WI38 (cell line): ENCODE data around the gene ARHGAP23.

Experiments
- H3K4me3 ChIP-seq: 2 replicates; pipeline ENCODE4 v1.5.1; 2011; ENCODE audit warnings: low read depth, mild to moderate bottlenecking, control low read depth, low read length
- TF ChIP-seq, protein P1 (sequence below): IDR thresholded peaks from 2 replicates; pipeline ENCODE4 v1.5.1; 2012; ENCODE audit warnings: low read depth, mild to moderate bottlenecking, control low read depth, low read length

Gene ARHGAP23

GRCh38 chr17:38456031-38456815 is 28.0 kb downstream of the ARHGAP23 start:
- H3K4me3 ChIP-seq: no peak overlapping the region
- TF ChIP-seq, protein P1, sequence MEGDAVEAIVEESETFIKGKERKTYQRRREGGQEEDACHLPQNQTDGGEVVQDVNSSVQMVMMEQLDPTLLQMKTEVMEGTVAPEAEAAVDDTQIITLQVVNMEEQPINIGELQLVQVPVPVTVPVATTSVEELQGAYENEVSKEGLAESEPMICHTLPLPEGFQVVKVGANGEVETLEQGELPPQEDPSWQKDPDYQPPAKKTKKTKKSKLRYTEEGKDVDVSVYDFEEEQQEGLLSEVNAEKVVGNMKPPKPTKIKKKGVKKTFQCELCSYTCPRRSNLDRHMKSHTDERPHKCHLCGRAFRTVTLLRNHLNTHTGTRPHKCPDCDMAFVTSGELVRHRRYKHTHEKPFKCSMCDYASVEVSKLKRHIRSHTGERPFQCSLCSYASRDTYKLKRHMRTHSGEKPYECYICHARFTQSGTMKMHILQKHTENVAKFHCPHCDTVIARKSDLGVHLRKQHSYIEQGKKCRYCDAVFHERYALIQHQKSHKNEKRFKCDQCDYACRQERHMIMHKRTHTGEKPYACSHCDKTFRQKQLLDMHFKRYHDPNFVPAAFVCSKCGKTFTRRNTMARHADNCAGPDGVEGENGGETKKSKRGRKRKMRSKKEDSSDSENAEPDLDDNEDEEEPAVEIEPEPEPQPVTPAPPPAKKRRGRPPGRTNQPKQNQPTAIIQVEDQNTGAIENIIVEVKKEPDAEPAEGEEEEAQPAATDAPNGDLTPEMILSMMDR: no peak

DNA sequence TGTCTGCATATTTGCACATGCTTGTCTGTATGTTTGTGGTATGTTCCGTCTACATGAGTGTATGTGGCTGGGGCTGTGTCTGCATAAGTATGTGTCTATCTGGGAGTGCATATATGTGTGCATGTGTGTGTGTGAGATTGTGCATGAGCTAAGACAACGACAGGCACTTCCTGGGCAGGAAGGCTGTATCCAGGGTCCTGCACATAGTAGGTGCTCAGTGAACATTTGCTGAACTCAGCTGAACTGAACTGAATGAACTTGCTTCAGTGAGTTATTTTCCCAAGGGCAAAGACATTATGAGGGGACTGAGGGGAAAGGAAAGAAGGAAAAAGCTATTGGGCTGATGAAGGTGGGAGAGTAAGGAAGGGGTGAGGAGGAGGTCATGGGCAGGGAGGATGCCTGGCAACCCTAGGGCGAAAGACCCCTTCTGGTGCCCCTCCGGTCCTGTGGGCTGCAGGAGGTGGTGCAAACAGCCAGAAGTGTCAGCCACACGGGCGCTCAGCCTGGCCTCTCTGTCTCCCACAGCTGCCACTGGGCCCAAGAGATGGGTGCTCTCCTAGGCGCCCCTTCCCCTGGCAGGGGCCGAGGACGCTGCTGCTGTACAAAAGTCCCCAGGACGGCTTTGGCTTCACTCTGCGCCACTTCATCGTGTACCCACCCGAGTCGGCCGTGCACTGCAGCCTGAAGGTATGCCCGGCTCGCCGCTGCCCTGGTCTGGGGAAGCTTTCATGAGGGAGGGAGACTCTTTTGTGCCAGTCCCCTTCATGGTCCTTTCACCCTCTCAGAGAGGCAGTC is 29.5 kb downstream of the ARHGAP23 start:
- TF ChIP-seq, protein P1: no peak
- H3K4me3 ChIP-seq: no peak overlapping the region

- no peak overlapping the region for H3K4me3 ChIP-seq
- TF ChIP-seq, protein P1: no peak
Observed at GRCh38 chr17:38458521-38458920, 30.3 kb downstream of the ARHGAP23 start.

- H3K4me3 ChIP-seq: no peak overlapping the region
- TF ChIP-seq, protein P1: no peak
Observed at GRCh38 chr17:38459567-38459966, 31.3 kb downstream of the ARHGAP23 start.

- H3K4me3 ChIP-seq: no peak overlapping the region
- TF ChIP-seq, protein P1: no peak
Observed at GRCh38 chr17:38460082-38460715, 31.9 kb downstream of the ARHGAP23 start.

- no peak overlapping the region for H3K4me3 ChIP-seq
- TF ChIP-seq, protein P1: no peak
Observed at GRCh38 chr17:38460716-38461630, 32.7 kb downstream of the ARHGAP23 start.
